A549 treated with CORT108297 at 1 μM for 4 hours (cell line): Measurements from ENCODE around the gene EOLA2. TPM values are rescaled to one million over a fixed set of nuclear protein-coding genes. Genes with fewer than 3 reads are reported as not detected.

Source experiments
- total RNA-seq: library from RNA; stranded (reverse); fragments of 200-300 nt; extraction: Qiagen RNA extraction; gene quantifications from 5 replicates; pipeline ENCODE4 v1.2.3, GENCODE V29; 2022

The EOLA2 gene
- 51.0 to 61.1 TPM (median 58.1 TPM) in 5 replicates for total RNA-seq

DNA sequence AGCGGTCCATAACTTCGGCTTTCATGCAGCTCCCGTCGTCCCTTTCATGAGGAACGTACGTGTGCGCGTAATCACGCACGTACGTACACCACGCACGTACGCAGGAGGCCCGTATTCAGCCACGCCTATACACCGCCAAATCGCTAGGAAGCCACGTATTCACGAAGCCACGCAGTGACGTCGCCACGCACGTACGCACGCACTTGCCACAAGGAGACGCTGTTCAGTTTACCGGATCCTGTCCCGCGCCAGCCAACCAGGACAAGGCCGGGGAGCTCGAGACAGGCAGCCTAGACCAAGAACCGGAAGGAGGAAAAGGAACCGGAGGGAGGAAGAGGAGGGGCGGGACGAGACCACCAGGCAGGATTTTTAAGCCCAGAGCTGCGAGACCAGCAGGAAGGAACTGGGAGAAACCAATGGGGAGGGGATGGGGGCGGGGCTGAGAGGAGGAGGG lies at the start of gene EOLA2:
Gene EOLA2, minus strand, starts transcription at position 65 of the 454 bp plus-strand sequence. CDS start 4,617 bp downstream, outside the sequence.

DNA sequence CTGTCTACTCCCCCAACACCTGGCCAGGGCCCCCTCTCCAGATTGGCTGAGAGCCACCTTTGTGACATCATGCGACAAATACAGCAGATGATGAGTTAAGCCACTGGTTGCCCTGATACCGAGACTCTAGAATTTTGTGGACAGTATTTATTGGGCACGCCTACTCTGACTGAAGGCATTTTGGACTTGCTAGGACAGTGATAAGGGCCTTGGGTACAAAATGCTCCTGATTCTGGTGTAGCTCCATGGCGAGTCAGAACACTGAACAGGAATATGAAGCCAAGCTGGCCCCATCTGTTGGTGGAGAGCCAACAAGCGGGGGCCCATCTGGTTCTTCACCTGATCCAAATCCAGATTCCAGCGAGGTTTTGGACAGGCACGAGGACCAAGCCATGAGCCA lies 8.9 kb downstream of the EOLA2 start, which contains the start of gene HSFX4:
Gene HSFX4, plus strand, starts transcription at position 174 of the 400 bp plus-strand sequence. Its CDS starts 72 bp downstream, at position 246.

Other genes starting within 250 kb of the EOLA2 start
- 0.07 TPM in 1 of 5 replicates, not detected in the others for gene MAGEA11, start 226.4 kb downstream of the EOLA2 start, total RNA-seq
- 0.22 to 0.49 TPM (median 0.36 TPM) in 5 replicates for gene HSFX1, start 164.4 kb downstream of the EOLA2 start, total RNA-seq
- not detected in 5 replicates for gene MAGEA9, start 156.6 kb downstream of the EOLA2 start, total RNA-seq
- not detected in 5 replicates for gene MAGEA8, start 57.3 kb downstream of the EOLA2 start, total RNA-seq
- not detected in 5 replicates for gene HSFX4, start 8.9 kb downstream of the EOLA2 start, total RNA-seq